Osteoblast (primary cell): ENCODE results near the gene PARD3B. TPM values are rescaled to one million over a fixed set of nuclear protein-coding genes. Genes with fewer than 3 reads are reported as not detected.

Source experiments
- DNase-seq: peaks from one replicate; pipeline ENCODE4 v3.0.0; 2011; ENCODE audit warnings: low spot score, mixed read lengths; ENCODE audit not compliant: insufficient read length; ENCODE audit errors: missing footprints
- H2AFZ ChIP-seq: 2 replicates; pipeline ENCODE4 v1.6.0; 2011; ENCODE audit warnings: mild to moderate bottlenecking, low read length
- H3K27ac ChIP-seq: 2 replicates; pipeline ENCODE4 v1.5.1; 2011; ENCODE audit warnings: mild to moderate bottlenecking, low read depth, low read length, moderate library complexity
- H3K27me3 ChIP-seq: 2 replicates; pipeline ENCODE4 v1.6.0; 2012; ENCODE audit warnings: mild to moderate bottlenecking, control low read depth, inconsistent platforms, low read length, moderate library complexity; ENCODE audit not compliant: insufficient read depth
- H3K36me3 ChIP-seq: 2 replicates; pipeline ENCODE4 v1.5.1; 2011; ENCODE audit warnings: mild to moderate bottlenecking, low read length, control low read depth, moderate library complexity; ENCODE audit not compliant: insufficient read depth
- H3K4me1 ChIP-seq: 2 replicates; pipeline ENCODE4 v1.5.1; 2011; ENCODE audit warnings: mild to moderate bottlenecking, low read length, control low read depth, moderate library complexity; ENCODE audit not compliant: insufficient read depth
- H3K4me2 ChIP-seq: 2 replicates; pipeline ENCODE4 v1.6.0; 2011; ENCODE audit warnings: mild to moderate bottlenecking, low read length; ENCODE audit not compliant: insufficient read depth
- H3K4me3 ChIP-seq: fragments of 200-600 bp; sonication (generic); 3 replicates; pipeline ENCODE4 v1.5.1; 2012; ENCODE audit warnings: mild to moderate bottlenecking, low read length, inconsistent platforms; ENCODE audit not compliant: insufficient read depth
- H3K79me2 ChIP-seq: 2 replicates; pipeline ENCODE4 v1.6.0; 2012; ENCODE audit warnings: mild to moderate bottlenecking, low read length, control low read depth, inconsistent platforms; ENCODE audit not compliant: insufficient read depth
- H3K9me3 ChIP-seq: 2 replicates; pipeline ENCODE4 v1.5.1; 2011; ENCODE audit warnings: low read depth, low read length, control low read depth
- H4K20me1 ChIP-seq: 2 replicates; pipeline ENCODE4 v1.6.0; 2012; ENCODE audit warnings: mild to moderate bottlenecking, low read length, control low read depth; ENCODE audit not compliant: insufficient read depth
- total RNA-seq: library from RNA; depleted of rRNA; stranded (reverse); fragments of >200 nt; gene quantifications from 2 replicates; pipeline ENCODE4 v1.2.3, GENCODE V29; 2012
- TF ChIP-seq, protein P1 (sequence below): IDR thresholded peaks from 2 replicates; pipeline ENCODE4 v1.5.1; 2011; ENCODE audit warnings: mild to moderate bottlenecking, low read depth, low read length, moderate library complexity; ENCODE audit errors: extremely low read depth

PARD3B gene
- total RNA-seq, 1 donor: 22.4 TPM

DNA sequence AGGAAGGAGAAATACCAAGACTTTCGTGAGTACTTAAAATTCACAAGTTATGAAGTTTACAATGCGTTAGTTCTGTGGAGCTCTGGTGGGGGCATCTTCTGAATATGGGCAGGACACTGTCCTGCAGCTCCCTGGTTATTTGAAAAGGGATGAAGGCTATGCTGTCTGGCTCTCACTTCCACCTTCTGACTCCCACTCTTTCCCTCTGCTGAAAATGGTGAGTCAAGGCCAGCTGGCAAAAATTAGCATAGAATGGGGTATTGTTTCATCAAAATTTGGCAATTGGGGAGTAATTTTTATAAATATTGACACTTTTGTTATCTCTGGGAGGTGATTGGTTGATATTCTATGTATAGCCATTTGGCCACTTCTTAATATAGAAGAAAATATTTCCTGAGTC is 177.4 kb downstream of the PARD3B start:
- no peak overlapping the region for H3K4me3 ChIP-seq
- H3K4me1 ChIP-seq: peaks cover 4% of the 10 kb centered on the region
- TF ChIP-seq, protein P1, sequence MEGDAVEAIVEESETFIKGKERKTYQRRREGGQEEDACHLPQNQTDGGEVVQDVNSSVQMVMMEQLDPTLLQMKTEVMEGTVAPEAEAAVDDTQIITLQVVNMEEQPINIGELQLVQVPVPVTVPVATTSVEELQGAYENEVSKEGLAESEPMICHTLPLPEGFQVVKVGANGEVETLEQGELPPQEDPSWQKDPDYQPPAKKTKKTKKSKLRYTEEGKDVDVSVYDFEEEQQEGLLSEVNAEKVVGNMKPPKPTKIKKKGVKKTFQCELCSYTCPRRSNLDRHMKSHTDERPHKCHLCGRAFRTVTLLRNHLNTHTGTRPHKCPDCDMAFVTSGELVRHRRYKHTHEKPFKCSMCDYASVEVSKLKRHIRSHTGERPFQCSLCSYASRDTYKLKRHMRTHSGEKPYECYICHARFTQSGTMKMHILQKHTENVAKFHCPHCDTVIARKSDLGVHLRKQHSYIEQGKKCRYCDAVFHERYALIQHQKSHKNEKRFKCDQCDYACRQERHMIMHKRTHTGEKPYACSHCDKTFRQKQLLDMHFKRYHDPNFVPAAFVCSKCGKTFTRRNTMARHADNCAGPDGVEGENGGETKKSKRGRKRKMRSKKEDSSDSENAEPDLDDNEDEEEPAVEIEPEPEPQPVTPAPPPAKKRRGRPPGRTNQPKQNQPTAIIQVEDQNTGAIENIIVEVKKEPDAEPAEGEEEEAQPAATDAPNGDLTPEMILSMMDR: no peak
- no peaks in the 10 kb centered on the region for H3K79me2 ChIP-seq
- no peaks in the 10 kb centered on the region for H3K27me3 ChIP-seq
- no peak for DNase-seq
- H3K4me2 ChIP-seq: no peak overlapping the region
- no peaks in the 10 kb centered on the region for H3K9me3 ChIP-seq
- no peaks in the 10 kb centered on the region for H4K20me1 ChIP-seq
- no peaks in the 10 kb centered on the region for H3K36me3 ChIP-seq
- no peak overlapping the region for H2AFZ ChIP-seq
- no peak overlapping the region for H3K27ac ChIP-seq

DNA sequence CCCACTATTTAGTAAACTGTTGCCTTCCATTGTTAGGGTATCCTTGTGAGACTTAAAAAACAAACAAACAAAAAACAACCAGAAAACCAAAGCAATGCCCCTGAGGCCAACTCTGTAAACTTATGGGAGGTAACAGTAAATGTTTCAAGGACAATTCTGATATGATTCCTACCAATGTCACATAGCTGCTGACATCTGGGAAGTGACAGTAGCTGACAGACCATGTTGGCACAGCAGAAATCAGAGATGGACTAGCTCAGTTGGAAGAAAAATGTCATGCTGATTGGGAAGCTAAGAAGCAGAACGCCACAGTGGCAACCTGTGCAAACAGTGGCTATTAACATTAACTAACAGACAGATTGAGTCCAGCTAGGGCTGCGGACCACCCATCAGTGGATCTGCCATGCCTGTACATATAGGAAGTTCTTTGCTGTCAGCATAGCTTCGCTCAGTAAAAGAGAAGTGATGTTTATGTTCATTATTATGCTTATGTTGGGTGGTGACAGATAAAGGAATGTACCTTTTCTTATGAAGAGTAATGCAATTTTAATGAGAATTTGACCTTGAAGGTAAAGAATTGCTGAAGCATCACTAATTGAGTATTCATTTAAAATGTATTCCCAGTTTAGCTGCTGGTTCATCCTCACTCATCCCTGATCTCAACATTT is 180.6 kb downstream of the PARD3B start:
- no peak overlapping the region for H3K4me2 ChIP-seq
- no peaks in the 10 kb centered on the region for H4K20me1 ChIP-seq
- no peaks in the 10 kb centered on the region for H3K36me3 ChIP-seq
- no peak overlapping the region for H3K4me3 ChIP-seq
- no peaks in the 10 kb centered on the region for H3K79me2 ChIP-seq
- no peak overlapping the region for H3K27ac ChIP-seq
- TF ChIP-seq, protein P1: no peak
- H3K9me3 ChIP-seq: no peaks in the 10 kb centered on the region
- no peaks in the 10 kb centered on the region for H3K27me3 ChIP-seq
- H3K4me1 ChIP-seq: peaks cover 4% of the 10 kb centered on the region
- no peak overlapping the region for H2AFZ ChIP-seq
- DNase-seq: no peak

DNA sequence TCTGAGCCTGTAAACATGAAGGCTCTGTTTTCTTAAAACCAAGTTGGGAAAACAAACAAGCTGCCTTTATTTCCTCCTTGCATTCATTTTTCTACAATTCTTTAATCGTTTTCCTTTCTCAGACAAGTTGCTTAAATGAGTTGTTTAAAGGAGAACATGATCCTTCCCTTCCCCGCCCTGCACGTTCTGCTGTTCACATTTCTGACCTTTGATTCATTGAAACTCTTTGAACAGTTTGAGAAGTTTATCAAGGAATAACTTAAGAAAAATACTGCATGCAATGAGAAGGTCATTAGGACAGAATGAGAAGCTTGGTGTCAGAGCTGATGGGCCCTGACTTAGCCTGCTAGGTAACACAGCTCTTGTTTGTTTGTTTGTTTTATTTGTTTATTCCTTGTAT is 181.6 kb downstream of the PARD3B start:
- Histone ChIP-seq H3K36me3 (no peaks in the 10 kb centered on the region), H3K27me3 (no peaks in the 10 kb centered on the region), H3K4me2 (no peak overlapping the region), H2AFZ (no peak overlapping the region), H3K4me1 (peaks cover 4% of the 10 kb centered on the region), H4K20me1 (no peaks in the 10 kb centered on the region), H3K4me3 (no peak overlapping the region), H3K27ac (no peak overlapping the region), H3K79me2 (no peaks in the 10 kb centered on the region), H3K9me3 (no peaks in the 10 kb centered on the region)
- no peak for DNase-seq
- TF ChIP-seq, protein P1: no peak

DNA sequence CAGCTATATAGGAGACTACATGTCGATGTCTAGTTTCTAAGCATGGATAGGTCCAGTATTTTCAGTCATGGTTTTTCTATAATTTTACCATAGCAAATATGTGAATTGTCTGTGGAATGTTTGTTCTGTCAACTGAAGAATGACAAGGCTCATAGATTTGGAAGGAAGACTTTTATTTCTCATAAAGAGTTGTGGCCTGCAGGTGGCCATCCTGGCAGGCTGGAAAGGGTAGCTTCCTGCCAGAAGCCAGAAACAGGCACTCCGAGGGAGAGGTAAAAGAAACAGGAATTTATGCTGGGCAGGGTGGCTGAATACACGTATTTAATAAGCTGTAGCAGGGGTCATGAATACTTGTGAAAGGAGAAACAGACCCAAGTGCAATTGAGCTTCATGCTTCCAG is 182.1 kb downstream of the PARD3B start:
- Histone ChIP-seq H3K27me3 (no peaks in the 10 kb centered on the region), H3K79me2 (no peaks in the 10 kb centered on the region), H3K9me3 (no peaks in the 10 kb centered on the region), H2AFZ (no peak overlapping the region), H3K4me3 (no peak overlapping the region), H3K36me3 (no peaks in the 10 kb centered on the region), H4K20me1 (no peaks in the 10 kb centered on the region), H3K27ac (no peak overlapping the region), H3K4me1 (peaks cover 8% of the 10 kb centered on the region), H3K4me2 (no peak overlapping the region)
- TF ChIP-seq, protein P1: no peak
- no peak for DNase-seq
